NCI-H2171 treated with DMSO at 0.1 percent for 48 hours (cell line): ENCODE measurements around the gene SS18L1.

Experiments used
- DNase-seq: peaks from one replicate; lab custom pipeline; 2025; lab: John Stamatoyannopoulos, UW

SS18L1 gene

DNA sequence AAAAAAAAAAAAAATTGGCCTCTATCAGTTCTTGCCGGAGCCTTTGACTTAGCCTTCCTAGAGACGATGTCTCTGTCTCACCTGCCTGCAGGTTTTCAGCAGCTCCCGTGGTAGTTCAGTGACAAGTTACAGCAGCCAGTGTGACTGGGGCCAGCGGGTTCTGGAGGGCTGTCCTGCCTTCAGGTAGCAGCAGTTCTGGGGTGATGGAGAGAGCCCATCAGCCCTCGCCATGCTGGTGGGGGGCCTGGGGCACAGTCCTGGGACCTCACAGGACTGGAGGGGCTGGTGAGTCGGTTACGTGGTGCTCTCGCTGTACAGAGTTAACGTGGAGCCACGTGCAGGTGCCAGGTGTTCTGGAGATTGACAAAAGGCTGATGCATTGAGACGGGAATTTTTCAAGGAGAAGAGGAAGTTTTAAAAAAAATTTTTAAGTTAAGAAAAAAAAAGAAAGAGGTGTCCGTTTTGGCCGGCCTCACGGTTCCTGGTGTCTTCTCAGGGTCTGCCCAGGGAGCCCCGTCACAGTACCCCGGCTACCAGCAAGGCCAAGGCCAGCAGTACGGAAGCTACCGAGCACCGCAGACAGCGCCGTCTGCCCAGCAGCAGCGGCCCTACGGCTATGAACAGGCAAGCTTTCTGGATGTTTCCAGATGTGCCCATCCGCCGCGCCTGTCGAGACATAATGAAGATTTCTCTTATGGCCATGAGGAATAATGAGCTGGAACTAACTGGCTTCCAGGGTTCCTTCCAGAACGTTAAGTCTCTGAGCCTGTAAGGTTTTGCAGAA lies 30.6 kb downstream of the SS18L1 start:
- no peak for DNase-seq

DNA sequence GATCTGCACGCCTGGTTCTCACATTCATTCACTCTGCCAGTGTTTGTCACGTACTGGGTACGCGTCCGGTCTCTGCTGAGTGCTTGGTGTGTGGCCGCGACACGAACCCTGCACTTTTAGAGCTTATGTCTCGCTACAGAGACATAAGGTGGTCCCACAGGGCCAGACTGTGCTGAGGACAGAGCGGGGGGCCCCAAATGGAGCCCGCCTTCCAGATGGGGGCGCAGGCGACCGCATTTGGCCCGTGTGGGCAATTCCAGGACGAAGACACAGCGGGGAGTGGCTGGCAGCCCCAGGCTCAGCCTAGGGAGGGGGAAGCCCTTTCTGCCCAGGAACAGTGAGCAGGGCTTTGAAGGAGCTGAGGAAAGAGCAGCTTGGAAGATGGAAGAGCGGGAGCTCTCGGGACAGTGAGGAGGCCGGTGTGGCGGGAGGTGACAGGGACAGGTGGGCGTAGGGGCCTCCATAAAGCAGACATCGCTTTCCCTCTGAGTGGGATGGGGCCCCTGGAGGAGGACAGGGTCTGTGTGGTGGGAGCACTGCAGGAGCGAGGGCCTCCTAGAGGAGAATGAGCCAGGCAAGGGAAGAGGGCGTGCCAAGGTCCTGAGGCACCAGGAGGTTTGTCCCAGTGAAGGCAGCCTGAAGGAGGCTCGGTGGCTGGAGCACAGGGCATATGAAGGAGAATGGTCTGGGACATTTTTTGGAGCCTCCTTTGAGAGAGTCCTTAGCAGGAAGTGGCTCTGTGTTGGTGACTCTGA lies 31.5 kb downstream of the SS18L1 start:
- no peak for DNase-seq

DNA sequence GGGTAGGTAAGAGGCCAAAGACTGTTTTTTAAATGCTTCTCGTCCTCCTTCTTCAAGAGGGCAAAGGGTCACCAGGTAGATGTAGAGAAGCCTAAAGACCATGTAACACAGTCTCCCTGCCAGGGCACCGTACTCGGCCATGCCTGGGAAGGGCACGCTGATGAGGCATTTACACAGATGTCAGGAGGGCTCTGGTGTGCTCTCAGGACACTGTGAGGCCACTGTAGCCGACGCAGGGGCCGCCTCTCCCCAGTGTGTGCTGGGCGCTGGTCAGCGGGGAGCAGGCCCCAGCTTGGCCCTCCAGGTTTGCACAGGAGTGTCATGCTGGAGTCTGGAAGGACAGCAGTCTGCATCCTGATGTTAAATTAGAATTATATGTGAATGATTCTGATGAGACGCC lies 32.1 kb downstream of the SS18L1 start:
- DNase-seq: no peak

DNA sequence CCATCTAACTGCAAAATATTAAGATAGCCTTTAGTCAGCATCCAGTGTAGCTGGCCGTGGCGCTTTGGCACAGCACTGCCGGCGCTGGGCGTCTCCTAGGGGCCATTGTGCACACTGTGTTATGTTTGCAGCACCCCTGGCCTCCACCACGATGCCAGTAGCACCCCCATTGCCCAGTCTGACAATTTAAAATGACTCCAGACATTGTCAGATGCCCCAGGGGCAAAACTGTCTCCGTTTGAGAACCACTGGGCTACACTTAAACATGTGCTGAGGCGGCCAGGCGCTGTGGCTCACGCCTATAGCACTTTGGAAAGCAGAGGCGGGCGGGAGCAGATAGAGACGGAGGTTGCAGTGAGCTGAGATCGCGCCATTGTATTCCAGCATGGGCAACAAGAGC lies 33.3 kb downstream of the SS18L1 start:
- no peak for DNase-seq

DNA sequence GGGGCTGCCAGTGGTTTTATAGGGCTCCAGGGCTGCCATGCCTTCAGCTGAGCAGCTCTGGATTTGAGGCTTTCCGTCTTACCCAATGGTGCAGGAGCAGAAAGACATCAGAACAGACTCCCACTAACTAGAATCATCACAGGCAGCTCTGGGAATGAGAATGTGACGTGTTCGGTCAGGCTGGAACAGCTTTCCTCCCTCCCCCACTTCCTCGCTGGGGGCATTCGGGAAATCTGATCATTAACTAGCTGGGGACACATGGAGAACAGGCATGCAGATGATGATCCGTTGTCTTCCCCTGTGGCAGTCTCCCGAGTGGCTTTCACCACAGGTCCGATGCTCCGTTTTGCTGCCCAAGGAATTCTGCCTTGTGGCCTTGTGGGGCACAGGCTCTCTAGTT lies 33.7 kb downstream of the SS18L1 start:
- no peak for DNase-seq

GRCh38 chr20:62178316-62179161 lies 35.0 kb downstream of the SS18L1 start:
- no peak for DNase-seq

- DNase-seq: no peak
These were observed 35.6 kb downstream of the SS18L1 start for GRCh38 chr20:62179162-62179504.

GRCh38 chr20:62181808-62182207 lies 38.2 kb downstream of the SS18L1 start:
- no peak for DNase-seq

GRCh38 chr20:62182469-62183425 lies 39.2 kb downstream of the SS18L1 start, which contains the start of gene MTG2:
Gene MTG2, plus strand, starts transcription at chr20:62183028. Its CDS starts 10,393 bp downstream, at chr20:62193421.
- peak; percentile 97 for DNase-seq

DNA sequence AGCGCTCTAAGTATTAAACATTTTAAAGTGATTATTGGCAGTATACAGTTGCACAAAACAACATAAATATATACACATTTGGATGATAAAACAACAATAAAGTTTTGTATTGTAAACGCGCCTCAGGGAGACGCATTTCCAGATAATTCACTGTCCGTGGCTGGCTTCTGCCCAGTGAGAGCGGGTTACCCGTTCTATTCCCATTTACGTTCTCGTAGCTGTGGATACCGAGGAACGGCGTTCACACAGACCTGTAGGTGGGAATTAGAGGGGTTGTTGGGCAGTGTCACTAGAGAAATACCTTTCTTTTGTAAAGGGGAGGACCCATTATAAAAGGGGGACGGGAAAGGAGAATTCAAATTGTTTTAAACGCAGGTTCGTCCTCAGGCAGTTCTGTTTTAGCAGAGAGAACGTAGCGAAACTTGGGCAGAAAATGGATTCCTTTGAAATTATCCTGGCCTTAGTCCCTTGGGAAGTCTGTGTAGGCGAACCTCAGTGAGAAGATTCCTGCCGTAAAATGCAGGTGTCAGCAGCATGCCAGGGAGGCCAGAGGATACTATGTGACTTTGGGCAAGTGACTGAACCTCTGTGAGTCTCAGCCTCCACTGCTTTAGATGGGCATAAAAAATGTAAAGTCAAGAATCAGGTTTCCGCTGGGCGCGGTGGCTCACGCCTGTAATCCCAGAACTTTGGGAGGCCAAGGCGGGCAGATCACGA lies 40.0 kb downstream of the SS18L1 start:
- DNase-seq: no peak

- no peak for DNase-seq
These were observed 42.5 kb downstream of the SS18L1 start for GRCh38 chr20:62186096-62186426.

GRCh38 chr20:62186887-62187866 lies 43.6 kb downstream of the SS18L1 start:
- no peak for DNase-seq

DNA sequence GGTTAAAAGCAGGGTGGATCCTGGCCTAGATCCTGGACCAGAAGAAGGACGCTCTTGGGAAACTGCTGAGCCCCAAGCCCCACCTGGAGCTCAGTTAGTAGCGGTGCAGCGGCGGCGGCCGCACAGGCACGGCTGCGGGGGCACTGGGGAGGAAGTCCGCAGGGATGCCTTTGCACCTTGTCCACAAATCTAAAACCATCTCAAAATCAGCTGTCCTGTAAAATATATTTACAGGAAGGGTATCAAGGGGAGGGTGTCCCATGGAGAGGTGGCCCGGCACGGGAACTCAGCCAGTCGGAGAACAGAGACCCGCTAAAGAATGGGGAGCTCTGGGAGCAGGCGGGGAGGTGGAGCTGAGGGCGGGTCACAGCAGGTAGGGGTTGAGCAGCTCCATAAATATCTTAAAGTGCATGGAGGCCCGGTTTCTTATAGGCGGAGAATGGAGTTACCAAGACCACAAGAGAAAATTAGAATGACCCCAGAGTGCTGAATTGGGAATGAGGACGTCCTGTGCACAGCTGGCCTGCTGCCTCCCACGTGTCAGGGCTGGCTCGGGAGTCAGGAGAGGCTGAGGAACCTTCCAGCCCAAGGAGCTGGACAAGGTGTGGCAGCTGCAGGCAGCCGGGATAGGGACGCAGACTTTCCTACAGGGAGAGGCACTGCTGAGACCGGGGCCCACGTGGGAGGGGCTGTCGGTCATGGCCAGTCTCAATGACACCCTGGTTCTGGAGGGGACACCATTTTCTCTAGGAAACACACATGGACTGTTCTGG lies 47.3 kb downstream of the SS18L1 start:
- DNase-seq: no peak

- DNase-seq: no peak
These were observed 48.4 kb downstream of the SS18L1 start for GRCh38 chr20:62191781-62192559.

GRCh38 chr20:62192635-62193034 lies 49.1 kb downstream of the SS18L1 start:
- no peak for DNase-seq

DNA sequence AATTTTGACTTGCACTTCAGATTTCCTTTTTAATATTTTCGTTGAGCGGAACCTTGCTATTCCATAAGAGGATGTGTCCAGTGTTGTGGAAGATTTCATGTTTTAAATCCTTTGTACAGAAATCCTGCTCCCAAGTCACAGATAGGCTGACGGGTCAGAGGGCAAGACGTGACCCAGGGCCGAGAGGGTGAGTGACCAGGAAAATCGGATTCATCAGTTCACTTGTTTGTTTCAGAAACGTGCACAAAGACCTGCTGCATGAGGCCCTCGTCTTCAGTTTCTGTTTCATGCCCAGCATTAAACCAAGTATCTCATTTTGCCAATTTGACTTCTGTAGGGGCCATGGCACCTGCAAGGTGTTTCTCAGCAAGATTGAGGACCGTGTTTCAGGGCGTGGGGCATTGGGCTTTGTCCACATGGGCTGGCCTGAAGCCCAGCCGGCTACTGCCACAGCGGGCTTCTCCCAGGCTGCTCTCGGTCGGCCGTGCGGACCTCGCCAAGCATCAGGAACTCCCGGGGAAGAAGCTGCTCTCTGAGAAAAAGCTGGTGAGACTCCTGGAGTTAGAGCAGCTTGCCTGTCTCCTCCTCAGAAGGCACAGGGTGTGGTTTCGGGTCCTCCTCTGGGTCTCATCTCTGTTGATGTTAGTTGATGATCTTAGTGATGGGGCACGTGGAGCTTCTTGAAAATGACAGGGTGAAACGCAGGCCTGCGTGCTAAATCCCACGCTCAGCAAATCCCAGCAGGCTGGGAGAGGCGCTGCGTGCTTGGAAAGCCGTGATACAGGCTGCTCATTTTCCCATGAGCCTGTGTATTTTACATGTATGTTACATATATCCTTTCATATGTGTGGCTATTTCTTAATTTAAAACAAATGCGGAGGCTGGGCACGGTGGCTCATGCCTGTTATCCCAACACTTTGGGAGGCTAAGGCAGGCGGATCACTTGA lies 49.8 kb downstream of the SS18L1 start:
- no peak for DNase-seq

- no peak for DNase-seq
These were observed 51.5 kb downstream of the SS18L1 start for GRCh38 chr20:62195075-62195405.
